Uterus (tissue), 4 donors: Measurements from ENCODE around the gene GALNT9. TPM values are rescaled to one million over a fixed set of nuclear protein-coding genes. Genes with fewer than 3 reads are reported as not detected.

ENCODE experiments used
- DNase-seq, 2 donors: peaks; one replicate each; pipeline ENCODE4 v3.0.0-alpha.2; 2019 to 2020
- H3K27ac ChIP-seq, 2 donors: fragments of 200-600 bp; sonication (generic); 1 replicate in 1 of 2; 2 replicates in 1 of 2; pipeline ENCODE4 v1.5.1; 2016 to 2018
- H3K27me3 ChIP-seq, 2 donors: fragments of 200-600 bp; sonication (generic); one replicate each; pipeline ENCODE4 v1.5.1; 2018 to 2019; ENCODE audit warnings: control low read depth in 1 of 2
- H3K36me3 ChIP-seq, 2 donors: fragments of 200-600 bp; sonication (generic); one replicate each; pipeline ENCODE4 v1.5.1; 2019; ENCODE audit warnings: control low read depth in 1 of 2
- H3K4me1 ChIP-seq, 2 donors: fragments of 200-600 bp; sonication (generic); one replicate each; pipeline ENCODE4 v1.5.1; 2018 to 2019; ENCODE audit warnings: control low read depth in 1 of 2
- H3K4me3 ChIP-seq, 2 donors: fragments of 200-600 bp; sonication (generic); 1 replicate in 1 of 2; 2 replicates in 1 of 2; pipeline ENCODE4 v1.5.1; 2018 to 2019; ENCODE audit warnings: mild to moderate bottlenecking in 1 of 2
- H3K9me3 ChIP-seq, 2 donors: fragments of 200-600 bp; sonication (generic); one replicate each; pipeline ENCODE4 v1.5.1; 2019; ENCODE audit warnings: control low read depth in 1 of 2
- POLR2A ChIP-seq, 2 donors: fragments of 450-650 bp; IDR thresholded peaks; one replicate each; pipeline ENCODE4 v1.6.1; 2016; ENCODE audit warnings: antibody characterized with exemption in 2 of 2, mild to moderate bottlenecking in 1 of 2, moderate library complexity in 1 of 2
- intact Hi-C: fragments of 100-400 bp; cut with DNase I; formaldehyde crosslinking; loops from one replicate; pipeline ENCODE4 v1.15.1; 2023; ENCODE audit warnings: low total_unique reads
- total RNA-seq, 4 donors: library from RNA; depleted of rRNA in 3 of 4; stranded (reverse); fragments of >200 nt in 3 of 4; gene quantifications; one replicate each; pipeline versions ENCODE4 v1.1.0 to v1.2.4, GENCODE V29; 2014 to 2023
- TF ChIP-seq, protein P1 (sequence below), 4 experiments: fragments of 200-600 bp in 2 of 4; fragments of 450-650 bp in 2 of 4; sonication (generic) in 2 of 4; IDR thresholded peaks; one replicate each; pipeline ENCODE4 v1.5.1; 2016 to 2019; ENCODE audit warnings: antibody characterized with exemption in 4 of 4, mild to moderate bottlenecking in 2 of 4, moderate library complexity in 1 of 4
- donor health status: DM: yes; HTN: yes; CAD: no.

GALNT9 gene
- total RNA-seq, 4 donors from 2014 or later = 1.5 to 4.3 TPM; not detected in 2

DNA sequence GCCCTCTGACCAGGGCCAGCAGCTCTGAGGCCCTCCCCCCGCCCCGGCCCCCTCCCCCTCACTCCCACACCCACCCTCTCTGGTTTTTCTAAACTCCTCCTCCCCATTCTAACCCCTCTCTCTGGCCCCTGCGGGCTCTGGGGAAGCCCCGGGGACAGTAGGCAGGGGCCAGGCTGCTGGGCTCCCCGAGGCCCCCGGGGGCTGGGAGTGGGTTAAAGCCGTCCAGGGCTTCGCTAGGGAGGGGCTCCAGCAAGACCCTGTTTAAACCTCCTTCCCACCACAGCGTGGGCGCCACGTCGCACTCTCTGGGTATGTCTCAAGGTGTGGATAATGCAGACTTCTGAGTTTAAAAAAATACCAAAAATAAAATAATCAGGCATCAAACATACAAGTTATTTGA lies 51.4 kb downstream of the GALNT9 start:
- intact Hi-C loops = no loop called here
- Histone ChIP-seq H3K9me3 (no peaks in the 10 kb centered on the region), H3K27me3 (peaks cover 0 to 17% of the 10 kb centered on the region in 2 donors), H3K4me3 (no peak overlapping the region), H3K4me1 (no peaks in the 10 kb centered on the region), H3K27ac (no peak overlapping the region), H3K36me3 (no peaks in the 10 kb centered on the region)
- TF ChIP-seq, protein P1, sequence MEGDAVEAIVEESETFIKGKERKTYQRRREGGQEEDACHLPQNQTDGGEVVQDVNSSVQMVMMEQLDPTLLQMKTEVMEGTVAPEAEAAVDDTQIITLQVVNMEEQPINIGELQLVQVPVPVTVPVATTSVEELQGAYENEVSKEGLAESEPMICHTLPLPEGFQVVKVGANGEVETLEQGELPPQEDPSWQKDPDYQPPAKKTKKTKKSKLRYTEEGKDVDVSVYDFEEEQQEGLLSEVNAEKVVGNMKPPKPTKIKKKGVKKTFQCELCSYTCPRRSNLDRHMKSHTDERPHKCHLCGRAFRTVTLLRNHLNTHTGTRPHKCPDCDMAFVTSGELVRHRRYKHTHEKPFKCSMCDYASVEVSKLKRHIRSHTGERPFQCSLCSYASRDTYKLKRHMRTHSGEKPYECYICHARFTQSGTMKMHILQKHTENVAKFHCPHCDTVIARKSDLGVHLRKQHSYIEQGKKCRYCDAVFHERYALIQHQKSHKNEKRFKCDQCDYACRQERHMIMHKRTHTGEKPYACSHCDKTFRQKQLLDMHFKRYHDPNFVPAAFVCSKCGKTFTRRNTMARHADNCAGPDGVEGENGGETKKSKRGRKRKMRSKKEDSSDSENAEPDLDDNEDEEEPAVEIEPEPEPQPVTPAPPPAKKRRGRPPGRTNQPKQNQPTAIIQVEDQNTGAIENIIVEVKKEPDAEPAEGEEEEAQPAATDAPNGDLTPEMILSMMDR (IDR thresholded peaks at IDR 0.05) = no peak
- TF ChIP-seq POLR2A (IDR thresholded peaks at IDR 0.05) = no peak
- no peak for DNase-seq

DNA sequence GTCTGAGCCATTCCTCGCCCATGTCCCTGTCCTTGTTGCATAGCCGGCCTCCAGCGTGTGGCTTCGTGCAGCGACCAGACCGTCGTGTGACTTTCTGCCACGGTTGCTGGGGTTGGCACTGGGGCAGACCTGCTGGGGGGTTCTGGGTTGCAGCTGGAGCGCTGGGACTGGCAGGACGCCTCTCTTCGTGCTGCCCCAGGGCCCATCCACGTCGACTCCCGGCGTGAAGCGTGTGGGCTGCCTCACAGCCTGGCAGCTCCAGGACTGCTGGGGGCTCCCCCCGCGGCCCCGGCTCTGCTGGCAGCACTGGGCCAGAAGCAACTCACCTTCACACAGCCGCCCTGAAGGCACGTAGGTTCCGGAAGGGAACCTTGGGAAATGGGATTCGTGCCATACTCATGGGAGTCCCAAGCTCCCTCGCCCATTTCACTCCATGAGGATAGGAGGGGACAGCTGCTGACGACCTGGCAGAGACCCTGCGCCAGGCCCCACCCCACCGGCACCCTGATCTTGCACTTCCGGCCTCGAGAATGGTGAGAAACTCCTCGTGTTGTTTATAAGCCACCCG lies 51.9 kb downstream of the GALNT9 start:
- Histone ChIP-seq H3K36me3 (no peaks in the 10 kb centered on the region), H3K9me3 (no peaks in the 10 kb centered on the region), H3K27ac (no peak overlapping the region), H3K4me3 (no peak overlapping the region), H3K27me3 (peaks cover 0 to 17% of the 10 kb centered on the region in 2 donors), H3K4me1 (no peaks in the 10 kb centered on the region)
- DNase-seq = no peak
- intact Hi-C loops = no loop called here
- TF ChIP-seq, protein P1 (IDR thresholded peaks at IDR 0.05) = no peak
- no peak for TF ChIP-seq POLR2A (IDR thresholded peaks at IDR 0.05)

DNA sequence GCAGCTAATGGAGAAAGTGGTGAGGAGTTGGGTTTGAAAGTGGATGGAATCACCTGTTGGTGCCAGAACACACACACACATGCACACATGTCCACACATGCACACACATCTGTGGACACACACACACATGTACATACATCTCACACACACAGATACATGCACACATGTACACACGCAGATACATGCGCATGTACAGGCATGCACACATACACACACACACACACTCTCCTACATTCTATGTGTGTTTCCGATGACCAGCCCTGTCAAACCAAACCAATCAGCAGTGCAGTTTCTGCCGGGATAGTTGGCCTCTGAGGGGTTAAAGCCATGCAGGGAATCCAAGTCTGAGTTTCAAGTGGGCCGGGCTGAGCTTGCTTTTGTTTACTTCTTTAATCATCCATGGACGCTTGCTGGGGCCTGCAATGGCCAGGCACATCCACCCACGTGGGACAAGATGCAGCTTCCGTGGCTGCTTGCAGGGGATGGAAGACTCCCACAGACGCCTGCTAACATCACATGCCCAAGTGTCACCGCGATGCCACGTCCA lies 52.5 kb downstream of the GALNT9 start:
- Histone ChIP-seq H3K36me3 (no peaks in the 10 kb centered on the region), H3K27me3 (peaks cover 0 to 17% of the 10 kb centered on the region in 2 donors), H3K9me3 (no peaks in the 10 kb centered on the region), H3K4me1 (no peaks in the 10 kb centered on the region), H3K4me3 (no peak overlapping the region), H3K27ac (no peak overlapping the region)
- intact Hi-C loops = no loop called here
- DNase-seq = no peak
- TF ChIP-seq, protein P1 (IDR thresholded peaks at IDR 0.05) = no peak

DNA sequence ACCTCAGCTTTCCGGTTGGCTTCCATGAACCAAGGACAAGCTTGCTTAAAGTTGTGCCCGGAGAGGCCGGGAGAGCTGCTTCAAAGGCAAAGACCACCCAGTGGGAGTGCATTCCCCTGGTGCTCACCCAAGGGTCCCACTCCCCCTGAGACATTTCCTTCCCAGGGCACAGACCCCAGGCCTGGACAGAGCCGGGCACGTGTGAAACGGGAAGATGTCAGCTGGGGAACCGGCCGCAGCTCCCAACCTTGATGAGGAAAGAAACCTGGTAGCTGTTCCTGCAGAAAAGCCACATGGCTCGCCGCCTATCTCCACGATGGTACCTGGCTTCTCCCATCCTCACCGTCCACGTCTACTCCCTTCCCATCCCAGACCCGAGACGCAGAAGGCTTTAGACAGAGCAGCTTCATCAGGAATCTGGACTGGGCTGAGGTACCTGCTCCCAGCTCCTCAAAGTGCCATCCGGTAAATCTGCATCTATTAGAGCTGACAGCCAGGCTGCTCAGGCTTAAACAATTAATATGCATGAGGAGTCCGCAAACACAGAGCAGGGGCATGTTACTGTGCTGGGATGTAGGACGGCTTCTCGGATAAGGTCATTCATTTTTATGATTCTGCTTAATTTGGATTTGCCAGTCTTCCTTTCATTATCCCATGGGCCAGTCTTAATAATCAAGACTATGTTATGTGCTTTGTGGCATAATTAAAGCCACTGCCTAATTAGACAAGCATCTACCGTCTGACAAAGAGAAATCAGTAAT lies 53.1 kb downstream of the GALNT9 start:
- intact Hi-C loops = no loop called here
- no peak for TF ChIP-seq POLR2A (IDR thresholded peaks at IDR 0.05)
- TF ChIP-seq, protein P1 (IDR thresholded peaks at IDR 0.05) = no peak
- Histone ChIP-seq H3K27ac (no peak overlapping the region), H3K9me3 (no peaks in the 10 kb centered on the region), H3K4me1 (no peaks in the 10 kb centered on the region), H3K27me3 (peaks cover 0 to 17% of the 10 kb centered on the region in 2 donors), H3K4me3 (no peak overlapping the region), H3K36me3 (no peaks in the 10 kb centered on the region)
- no peak for DNase-seq

DNA sequence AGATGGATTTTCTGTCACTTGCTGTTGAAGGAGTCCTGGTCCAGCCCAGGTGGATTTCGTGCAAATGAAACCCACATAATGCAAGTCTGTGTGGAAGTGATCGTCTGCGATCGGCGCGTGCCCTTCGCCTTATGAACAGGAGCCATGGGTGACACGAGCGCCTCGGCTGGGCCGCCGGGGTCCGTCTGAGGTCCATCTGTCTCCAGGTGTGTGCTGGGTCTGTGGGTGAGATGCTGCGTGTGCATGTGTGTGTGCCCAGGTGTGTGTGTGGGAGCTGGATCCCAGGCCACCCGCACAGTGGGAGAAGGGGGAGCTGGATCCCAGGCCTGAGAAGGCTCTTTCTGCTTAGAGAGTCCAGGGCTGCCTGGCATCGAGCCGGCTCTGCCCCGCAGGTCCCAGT lies 53.8 kb downstream of the GALNT9 start:
- no peak for TF ChIP-seq POLR2A (IDR thresholded peaks at IDR 0.05)
- TF ChIP-seq, protein P1 (IDR thresholded peaks at IDR 0.05) = no peak
- no peak for DNase-seq
- H3K9me3 ChIP-seq = no peaks in the 10 kb centered on the region
- no peak overlapping the region for H3K4me3 ChIP-seq
- H3K36me3 ChIP-seq = no peaks in the 10 kb centered on the region
- no peaks in the 10 kb centered on the region for H3K4me1 ChIP-seq
- H3K27me3 ChIP-seq = peaks cover 0 to 17% of the 10 kb centered on the region in 2 donors
- H3K27ac ChIP-seq = no peak overlapping the region
- intact Hi-C loops = no loop called here
